B cell (primary cell): ENCODE data around the gene EPAS1. TPM values are rescaled to one million over a fixed set of nuclear protein-coding genes. Genes with fewer than 3 reads are reported as not detected.

Experiments
- ATAC-seq: fragments of 200-7000 bp; cut with Tn5 transposase; one replicate; pipeline ENCODE4 v1.10.0; 2021; ENCODE audit warnings: low read depth, mild to moderate bottlenecking, moderate number of reproducible peaks, moderate library complexity
- CTCF ChIA-PET: fragments of 350-600 bp; sonication (Branson Sonifier 250); formaldehyde crosslinking; loops from one replicate; lab custom pipeline; 2021; ENCODE audit warnings: antibody characterized with exemption, inconsistent platforms; lab: Charles Lee
- POLR2A ChIA-PET: fragments of 350-600 bp; sonication (Branson Sonifier 250); formaldehyde crosslinking; loops from one replicate; lab custom pipeline; 2021; ENCODE audit warnings: antibody characterized with exemption; lab: Charles Lee
- DNase-seq: peaks from one replicate; pipeline ENCODE4 v3.0.0; 2013
- H2AFZ ChIP-seq: 2 replicates; pipeline ENCODE4 v1.6.1; 2012; ENCODE audit warnings: mild to moderate bottlenecking, low read depth, low read length; ENCODE audit not compliant: insufficient read depth, poor library complexity, severe bottlenecking
- H3K27ac ChIP-seq, 2 donors: 1 replicate in 1 of 2; 2 replicates in 1 of 2; pipeline ENCODE4 v1.5.1; 2012 to 2013; ENCODE audit warnings: low read length in 2 of 2, mild to moderate bottlenecking in 2 of 2, moderate library complexity in 1 of 2
- H3K27me3 ChIP-seq, 4 experiments: fragments of 200-600 bp in 1 of 4; sonication (generic) in 1 of 4; replicated peaks in 1 of 4; 1 replicate in 2 of 4; 2 replicates in 2 of 4; pipeline versions ENCODE4 v1.6.1 to v1.7.0; 2013 to 2016; ENCODE audit warnings: low read length in 3 of 4, mild to moderate bottlenecking in 2 of 4, mixed read lengths in 1 of 4, moderate library complexity in 1 of 4; ENCODE audit not compliant: insufficient read depth in 4 of 4, control insufficient read depth in 3 of 4; ENCODE audit errors: control extremely low read depth in 1 of 4
- H3K36me3 ChIP-seq, 2 experiments: replicated peaks in 1 of 2; 1 replicate in 1 of 2; 2 replicates in 1 of 2; pipeline versions ENCODE4 v1.6.1 to v1.7.1; 2013; ENCODE audit warnings: low read length in 1 of 2; ENCODE audit not compliant: insufficient read depth in 2 of 2, control insufficient read depth in 1 of 2; ENCODE audit errors: control extremely low read depth in 1 of 2, extremely low read depth in 1 of 2
- H3K4me1 ChIP-seq, 2 donors: fragments of 200-600 bp in 1 of 2; sonication (generic) in 1 of 2; 1 replicate in 1 of 2; 2 replicates in 1 of 2; pipeline versions ENCODE4 v1.5.1 to v1.6.1; 2013 to 2017; ENCODE audit warnings: low read length in 2 of 2; ENCODE audit not compliant: control insufficient read depth in 2 of 2, insufficient read depth in 2 of 2
- H3K4me2 ChIP-seq: replicated peaks from 2 replicates; pipeline ENCODE3; 2012; ENCODE audit warnings: mild to moderate bottlenecking, low read depth, low read length; ENCODE audit not compliant: poor library complexity, severe bottlenecking
- H3K4me3 ChIP-seq, 5 experiments: fragments of 200-600 bp in 1 of 5; sonication (generic) in 1 of 5; 1 replicate in 3 of 5; 2 replicates in 2 of 5; pipeline versions ENCODE4 v1.5.1 to v1.7.0; 2011 to 2016; ENCODE audit warnings: low read length in 4 of 5, mild to moderate bottlenecking in 4 of 5, low read depth in 2 of 5, control low read depth in 1 of 5, moderate library complexity in 1 of 5; ENCODE audit not compliant: insufficient read depth in 1 of 5; ENCODE audit errors: control extremely low read depth in 1 of 5, extremely low read depth in 1 of 5
- H3K79me2 ChIP-seq: fragments of 200-600 bp; sonication (generic); one replicate; pipeline ENCODE4 v1.6.0; 2016; ENCODE audit warnings: low read length; ENCODE audit not compliant: control insufficient read depth, insufficient read depth
- H3K9ac ChIP-seq: fragments of 200-600 bp; sonication (generic); 2 replicates; pipeline ENCODE4 v1.6.1; 2017; ENCODE audit warnings: mild to moderate bottlenecking, low read length, moderate library complexity
- H3K9me3 ChIP-seq, 3 donors: one replicate each; pipeline versions ENCODE4 v1.6.1 to v1.7.1; 2013; ENCODE audit warnings: low read length in 2 of 3; ENCODE audit not compliant: control insufficient read depth in 2 of 3, insufficient read depth in 1 of 3; ENCODE audit errors: control extremely low read depth in 1 of 3
- H4K20me1 ChIP-seq: 2 replicates; pipeline ENCODE4 v1.6.0; 2012; ENCODE audit warnings: mild to moderate bottlenecking, low read length; ENCODE audit not compliant: insufficient read depth, control insufficient read depth, poor library complexity, severe bottlenecking
- H3K27ac Mint-ChIP-seq: one replicate; pipeline ENCODE4 v1.8.0; 2021; ENCODE audit warnings: mixed read lengths
- H3K27me3 Mint-ChIP-seq: one replicate; pipeline ENCODE4 v1.8.0; 2021; ENCODE audit warnings: mixed read lengths
- H3K4me1 Mint-ChIP-seq: one replicate; pipeline ENCODE4 v1.8.0; 2021; ENCODE audit warnings: mixed read lengths
- H3K4me3 Mint-ChIP-seq: one replicate; pipeline ENCODE4 v1.8.0; 2021; ENCODE audit warnings: mixed read lengths
- H3K9me3 Mint-ChIP-seq: one replicate; pipeline ENCODE4 v1.8.0; 2022; ENCODE audit warnings: mixed read lengths; ENCODE audit not compliant: insufficient read depth
- CTCF ChIP-seq: fragments of 200-600 bp; IDR thresholded peaks from one replicate; pipeline ENCODE4 v1.8.0; 2022; ENCODE audit warnings: antibody characterized with exemption, mild to moderate bottlenecking
- EZH2 ChIP-seq: IDR thresholded peaks from 2 replicates; pipeline ENCODE4 v1.6.1; 2012; ENCODE audit warnings: borderline replicate concordance, low read depth, mild to moderate bottlenecking, moderate library complexity, low read length; ENCODE audit not compliant: insufficient read depth, poor library complexity, severe bottlenecking
- WGBS: methylation state at CpG from one replicate; pipeline ENCODE4 v1.1.5; 2013; ENCODE audit warnings: missing lambda C conversion rate; ENCODE audit not compliant: insufficient coverage; 5-methylcytosine and 5-hydroxymethylcytosine counted together
- intact Hi-C: fragments of 100-400 bp; cut with micrococcal nuclease; formaldehyde crosslinking; loops from one replicate; pipeline ENCODE4 v1.10.0; 2022
- polyA plus RNA-seq: library from polyadenylated mRNA; depleted of rRNA; stranded (reverse); fragments of >200 nt; gene quantifications from 2 replicates; pipeline ENCODE4 v1.2.3, GENCODE V29; 2012
- total RNA-seq, 2 donors: library from RNA; stranded (reverse); fragments of 120-200 nt in 1 of 2; gene quantifications; 1 replicate in 1 of 2; 2 replicates in 1 of 2; pipeline versions ENCODE4 v1.2.3 to v1.2.4, GENCODE V29; 2013 to 2022

The EPAS1 gene
- total and polyA plus RNA-seq, 2 donors (not counting 1 experiment from before 2014, with no cell fraction given), result 0.06 to 0.37 TPM

GRCh38 chr2:46328829-46329228 lies 31.6 kb downstream of the EPAS1 start:
- intact Hi-C loops, result no loop called here

DNA sequence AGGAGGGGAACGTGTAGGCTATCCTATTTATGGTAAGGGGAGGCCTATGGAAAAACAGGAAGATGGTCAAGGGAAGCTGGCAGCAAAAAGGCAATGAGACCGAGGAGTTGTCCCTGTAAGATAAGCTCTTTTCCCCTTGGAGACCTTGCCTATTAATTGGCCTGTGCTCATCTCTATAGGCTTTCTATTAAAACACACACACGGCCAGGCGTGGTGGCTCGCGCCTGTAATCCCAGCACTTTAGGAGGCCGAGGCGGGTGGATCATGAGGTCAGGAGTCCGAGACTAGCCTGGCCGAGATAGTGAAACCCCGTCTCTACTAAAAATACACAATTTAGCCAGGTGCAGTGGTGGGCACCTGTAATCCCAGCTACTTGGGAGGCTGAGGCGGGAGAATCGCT lies 32.1 kb downstream of the EPAS1 start:
- Histone ChIP-seq H3K4me2 (no peak overlapping the region), H3K27me3 (peaks cover 0 to 8% (median 4%) of the 10 kb centered on the region in 4 experiments), H3K36me3 (no peaks in the 10 kb centered on the region), H3K9ac (no peak overlapping the region), H3K9me3 (no peaks in the 10 kb centered on the region), H3K79me2 (no peaks in the 10 kb centered on the region), H3K4me1 (no peaks in the 10 kb centered on the region), H2AFZ (no peak overlapping the region), H4K20me1 (no peaks in the 10 kb centered on the region), H3K4me3 (no peak overlapping the region), H3K27ac (no peak overlapping the region)
- 95% methylated on average over 11 of the region's 13 CpGs for WGBS
- H3K27me3 Mint-ChIP-seq, result peaks cover 25% of the 10 kb centered on the region
- POLR2A ChIA-PET, result no interaction called here
- no peak for DNase-seq
- no peak overlapping the region for H3K4me3 Mint-ChIP-seq
- H3K4me1 Mint-ChIP-seq, result no peaks in the 10 kb centered on the region
- no peaks in the 10 kb centered on the region for H3K9me3 Mint-ChIP-seq
- ATAC-seq, result no peak
- TF ChIP-seq EZH2 (no peak), CTCF (no peak)
- CTCF ChIA-PET, result interaction anchor here (0.9 kb wide), 1 partner anchor 10 kb away, joined by 3 read pairs; no protein-coding TSS in a partner anchor
- no peak overlapping the region for H3K27ac Mint-ChIP-seq
- intact Hi-C loops, result no loop called here

More at GRCh38 chr2:46328829-46329228, 31.6 kb downstream of the EPAS1 start:
- Mint-ChIP-seq H3K4me3 (no peak overlapping the region), H3K9me3 (no peaks in the 10 kb centered on the region), H3K4me1 (no peaks in the 10 kb centered on the region), H3K27me3 (peaks cover 22% of the 10 kb centered on the region), H3K27ac (no peak overlapping the region)
- H3K9me3 ChIP-seq, result no peaks in the 10 kb centered on the region
- no peak overlapping the region for H3K27ac ChIP-seq
- no peaks in the 10 kb centered on the region for H3K4me1 ChIP-seq
- H3K4me3 ChIP-seq, result no peak overlapping the region
- H3K36me3 ChIP-seq, result no peaks in the 10 kb centered on the region
- 100% methylated on average over 1 of the region's 1 CpG for WGBS
- no peak for TF ChIP-seq CTCF
- TF ChIP-seq EZH2, result no peak
- no peaks in the 10 kb centered on the region for H4K20me1 ChIP-seq
- H2AFZ ChIP-seq, result no peak overlapping the region
- H3K4me2 ChIP-seq, result no peak overlapping the region
- POLR2A ChIA-PET, result no interaction called here
- CTCF ChIA-PET, result interaction anchor here (0.9 kb wide), 1 partner anchor 11 kb away, joined by 3 read pairs; no protein-coding TSS in a partner anchor
- no peak for DNase-seq
- ATAC-seq, result no peak
- no peaks in the 10 kb centered on the region for H3K79me2 ChIP-seq
- H3K27me3 ChIP-seq, result peaks cover 0 to 8% (median 4%) of the 10 kb centered on the region in 4 experiments
- H3K9ac ChIP-seq, result no peak overlapping the region
